HEK293T (cell line): ENCODE results near the gene SGMS1.

ENCODE experiments used
- ARNT ChIP-seq: fragments of 450-650 bp; IDR thresholded peaks from 2 replicates; pipeline ENCODE4 v1.6.1; 2017; ENCODE audit warnings: mild to moderate bottlenecking
- FOXA1 ChIP-seq: fragments of 450-650 bp; IDR thresholded peaks from 2 replicates; pipeline ENCODE4 v1.6.1; 2016; ENCODE audit warnings: mild to moderate bottlenecking
- HDGF ChIP-seq: fragments of 450-650 bp; IDR thresholded peaks from 2 replicates; pipeline ENCODE4 v1.6.1; 2017; ENCODE audit warnings: antibody characterized with exemption, borderline replicate concordance
- L3MBTL2 ChIP-seq: fragments of 450-650 bp; conservative IDR thresholded peaks from 2 replicates; pipeline ENCODE4 v1.6.1; 2016; ENCODE audit warnings: mild to moderate bottlenecking
- SUZ12 ChIP-seq: fragments of 450-650 bp; IDR thresholded peaks from 2 replicates; pipeline ENCODE4 v1.6.1; 2016; ENCODE audit warnings: mild to moderate bottlenecking

DNA sequence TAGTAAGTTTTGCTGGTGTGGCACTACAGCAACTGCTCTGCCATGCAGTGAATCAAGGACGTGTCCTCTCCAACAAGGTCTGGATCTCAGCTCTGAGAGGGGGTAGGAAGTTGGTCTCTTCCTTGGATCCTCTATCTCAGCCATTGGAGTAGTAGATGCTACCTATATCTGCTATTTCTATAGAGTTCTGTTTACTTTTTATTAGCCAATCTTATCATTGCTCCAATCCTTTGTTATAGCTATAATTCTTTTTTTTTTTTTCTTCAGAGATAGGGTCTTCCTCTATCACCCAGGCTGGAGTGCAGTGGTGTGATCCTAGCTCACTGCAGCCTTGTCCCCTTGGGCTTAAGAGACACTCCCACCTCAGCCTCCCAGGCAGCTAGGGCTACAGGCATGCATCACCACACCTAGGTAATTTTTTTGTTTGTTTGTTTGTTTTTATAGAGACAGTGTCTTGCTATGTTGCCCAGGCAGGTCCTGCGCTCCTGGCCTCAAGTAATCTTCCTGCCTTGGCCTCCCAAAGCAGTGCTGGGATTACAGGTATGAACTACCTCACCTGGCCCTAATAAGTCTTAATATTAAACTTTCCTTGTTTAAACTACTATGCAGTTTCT lies 217.2 kb downstream of the SGMS1 start:
- no peak for TF ChIP-seq ARNT
- no peak for TF ChIP-seq FOXA1
- no peak for TF ChIP-seq SUZ12
- TF ChIP-seq L3MBTL2, result no peak
- no peak for TF ChIP-seq HDGF
